Mesothelial cell of epicardium (in vitro differentiated cells): ENCODE measurements around the gene CDCP1. TPM values are rescaled to one million over a fixed set of nuclear protein-coding genes. Genes with fewer than 3 reads are reported as not detected.

Experiments
- DNase-seq, 2 experiments: peaks; one replicate each; pipeline ENCODE4 v3.0.0; 2021; ENCODE audit warnings: low spot score in 2 of 2; ENCODE audit not compliant: unreplicated experiment in 2 of 2
- H3K27ac Mint-ChIP-seq: 2 replicates; pipeline ENCODE4 v1.8.0; 2021; ENCODE audit warnings: mixed read lengths
- H3K27me3 Mint-ChIP-seq: 2 replicates; pipeline ENCODE4 v1.8.0; 2021; ENCODE audit warnings: low read depth, mixed read lengths
- H3K36me3 Mint-ChIP-seq: 2 replicates; pipeline ENCODE4 v1.8.0; 2021; ENCODE audit warnings: mixed read lengths
- H3K4me1 Mint-ChIP-seq: 2 replicates; pipeline ENCODE4 v1.8.0; 2021; ENCODE audit warnings: mixed read lengths
- H3K4me3 Mint-ChIP-seq: 2 replicates; pipeline ENCODE4 v1.8.0; 2021; ENCODE audit warnings: mild to moderate bottlenecking, moderate library complexity, mixed read lengths
- H3K9me3 Mint-ChIP-seq: 2 replicates; pipeline ENCODE4 v1.8.0; 2021; ENCODE audit warnings: mixed read lengths
- total RNA-seq: library from RNA; stranded (reverse); gene quantifications from 3 replicates; pipeline ENCODE4 v1.2.1, GENCODE V29; 2021
- TF ChIP-seq, protein P1 (sequence below): fragments of 200-600 bp; sonication (generic); IDR thresholded peaks from one replicate; pipeline ENCODE4 v1.5.0; 2021; ENCODE audit warnings: antibody characterized with exemption; ENCODE audit not compliant: unreplicated experiment

The CDCP1 gene
- total RNA-seq, 1 donor from 2014 or later = 1.3 TPM

DNA sequence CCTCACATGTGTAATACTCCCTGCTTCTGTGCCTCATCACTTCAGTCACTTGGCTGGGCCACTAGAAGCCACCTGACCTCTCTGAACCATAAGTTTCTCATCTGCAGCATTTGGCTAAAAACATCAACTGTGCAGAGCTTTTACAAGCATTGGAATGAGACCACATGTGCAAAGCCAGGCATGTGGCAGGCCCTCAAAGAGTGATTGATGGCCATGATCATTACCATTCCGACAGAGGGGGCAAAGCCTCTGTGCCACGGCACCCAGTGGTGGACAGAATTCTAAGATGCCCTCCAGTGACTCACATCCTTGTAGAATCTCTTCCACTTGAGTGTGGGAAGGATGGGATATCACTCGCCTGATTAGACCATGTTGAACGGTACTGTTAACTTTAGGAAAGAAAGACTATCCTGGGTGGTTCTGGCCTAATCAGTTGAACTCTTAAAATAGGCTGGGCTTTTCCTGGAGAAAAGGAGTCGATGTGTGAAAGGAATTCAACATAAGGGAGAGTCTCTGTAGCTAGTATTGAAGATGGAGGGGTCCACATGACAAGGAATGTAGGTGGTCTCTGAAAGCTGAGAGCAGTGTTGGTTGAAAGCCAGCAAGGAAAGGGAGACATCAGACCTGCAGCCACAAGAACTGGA, 13.5 kb downstream of the CDCP1 start:
- no peaks in the 10 kb centered on the region for H3K36me3 Mint-ChIP-seq
- no peak overlapping the region for H3K27ac Mint-ChIP-seq
- DNase-seq = no peak
- no peaks in the 10 kb centered on the region for H3K27me3 Mint-ChIP-seq
- H3K4me1 Mint-ChIP-seq = peaks cover 3% of the 10 kb centered on the region
- H3K4me3 Mint-ChIP-seq = no peak overlapping the region
- TF ChIP-seq, protein P1, sequence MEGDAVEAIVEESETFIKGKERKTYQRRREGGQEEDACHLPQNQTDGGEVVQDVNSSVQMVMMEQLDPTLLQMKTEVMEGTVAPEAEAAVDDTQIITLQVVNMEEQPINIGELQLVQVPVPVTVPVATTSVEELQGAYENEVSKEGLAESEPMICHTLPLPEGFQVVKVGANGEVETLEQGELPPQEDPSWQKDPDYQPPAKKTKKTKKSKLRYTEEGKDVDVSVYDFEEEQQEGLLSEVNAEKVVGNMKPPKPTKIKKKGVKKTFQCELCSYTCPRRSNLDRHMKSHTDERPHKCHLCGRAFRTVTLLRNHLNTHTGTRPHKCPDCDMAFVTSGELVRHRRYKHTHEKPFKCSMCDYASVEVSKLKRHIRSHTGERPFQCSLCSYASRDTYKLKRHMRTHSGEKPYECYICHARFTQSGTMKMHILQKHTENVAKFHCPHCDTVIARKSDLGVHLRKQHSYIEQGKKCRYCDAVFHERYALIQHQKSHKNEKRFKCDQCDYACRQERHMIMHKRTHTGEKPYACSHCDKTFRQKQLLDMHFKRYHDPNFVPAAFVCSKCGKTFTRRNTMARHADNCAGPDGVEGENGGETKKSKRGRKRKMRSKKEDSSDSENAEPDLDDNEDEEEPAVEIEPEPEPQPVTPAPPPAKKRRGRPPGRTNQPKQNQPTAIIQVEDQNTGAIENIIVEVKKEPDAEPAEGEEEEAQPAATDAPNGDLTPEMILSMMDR = no peak
- no peaks in the 10 kb centered on the region for H3K9me3 Mint-ChIP-seq

DNA sequence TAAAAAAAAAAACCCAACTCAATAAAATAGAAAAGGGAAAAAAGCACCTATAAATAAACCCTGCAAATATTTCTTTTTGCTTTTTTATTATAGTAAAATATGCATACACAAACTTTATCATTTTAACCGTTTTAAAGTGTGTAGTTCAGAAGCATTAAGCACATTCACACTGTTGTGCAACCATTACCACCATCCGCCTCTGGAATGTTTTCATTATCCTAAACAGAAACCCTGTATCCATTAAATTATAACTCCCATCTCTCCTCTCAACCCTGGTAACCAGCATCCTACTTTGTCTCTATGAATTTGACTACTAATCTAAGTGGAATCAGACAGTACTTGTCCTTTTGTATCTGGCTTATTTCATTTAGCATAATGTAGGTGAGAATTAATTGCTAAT, 15.0 kb downstream of the CDCP1 start:
- Mint-ChIP-seq H3K27ac (no peak overlapping the region), H3K4me1 (peaks cover 2% of the 10 kb centered on the region), H3K36me3 (no peaks in the 10 kb centered on the region), H3K27me3 (no peaks in the 10 kb centered on the region), H3K9me3 (no peaks in the 10 kb centered on the region), H3K4me3 (no peak overlapping the region)
- DNase-seq = no peak
- TF ChIP-seq, protein P1 = no peak

DNA sequence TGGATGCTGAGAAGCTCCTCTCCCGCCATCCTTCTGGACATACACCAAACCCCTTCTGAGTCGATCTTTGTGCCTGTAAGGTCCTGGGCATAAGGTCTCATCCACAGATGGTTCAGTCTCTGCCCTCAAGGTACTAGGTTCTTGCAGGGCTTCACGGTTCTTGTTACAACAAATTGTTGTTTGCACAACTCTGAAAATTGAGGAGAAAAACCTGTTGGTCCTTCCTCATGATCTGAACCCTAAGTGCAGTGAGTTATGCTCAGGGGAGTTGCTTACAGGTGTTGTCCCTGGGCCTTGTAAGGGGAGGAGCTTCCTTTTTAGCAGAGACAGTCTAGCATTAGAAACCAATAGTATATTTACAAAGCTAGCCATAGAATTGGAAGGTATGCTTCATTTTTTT, 15.7 kb downstream of the CDCP1 start:
- H3K4me3 Mint-ChIP-seq = no peak overlapping the region
- TF ChIP-seq, protein P1 = no peak
- H3K27me3 Mint-ChIP-seq = no peaks in the 10 kb centered on the region
- no peaks in the 10 kb centered on the region for H3K9me3 Mint-ChIP-seq
- H3K4me1 Mint-ChIP-seq = no peaks in the 10 kb centered on the region
- H3K36me3 Mint-ChIP-seq = no peaks in the 10 kb centered on the region
- no peak for DNase-seq
- no peak overlapping the region for H3K27ac Mint-ChIP-seq

DNA sequence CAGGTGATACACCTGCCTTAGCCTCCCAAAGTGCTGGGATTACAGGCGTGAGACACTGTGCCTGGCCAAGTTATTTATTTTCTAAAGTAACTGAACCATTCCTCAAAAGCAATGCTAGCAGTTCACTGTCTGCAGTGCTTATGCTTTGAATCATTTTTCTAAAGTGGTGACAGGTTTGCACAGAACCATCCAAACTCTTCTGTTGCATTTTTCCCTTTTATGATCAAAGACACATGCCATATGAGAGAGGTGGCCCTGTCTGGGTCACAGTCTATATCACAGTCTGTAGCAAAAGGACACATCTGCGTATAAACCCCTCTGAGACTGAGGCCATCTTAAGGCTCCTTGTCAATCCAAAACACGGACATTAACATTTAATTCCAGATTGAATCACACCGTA, 17.2 kb downstream of the CDCP1 start:
- DNase-seq = no peak
- H3K36me3 Mint-ChIP-seq = no peaks in the 10 kb centered on the region
- H3K9me3 Mint-ChIP-seq = no peaks in the 10 kb centered on the region
- TF ChIP-seq, protein P1 = no peak
- no peak overlapping the region for H3K27ac Mint-ChIP-seq
- H3K27me3 Mint-ChIP-seq = no peaks in the 10 kb centered on the region
- H3K4me1 Mint-ChIP-seq = no peaks in the 10 kb centered on the region
- H3K4me3 Mint-ChIP-seq = no peak overlapping the region

DNA sequence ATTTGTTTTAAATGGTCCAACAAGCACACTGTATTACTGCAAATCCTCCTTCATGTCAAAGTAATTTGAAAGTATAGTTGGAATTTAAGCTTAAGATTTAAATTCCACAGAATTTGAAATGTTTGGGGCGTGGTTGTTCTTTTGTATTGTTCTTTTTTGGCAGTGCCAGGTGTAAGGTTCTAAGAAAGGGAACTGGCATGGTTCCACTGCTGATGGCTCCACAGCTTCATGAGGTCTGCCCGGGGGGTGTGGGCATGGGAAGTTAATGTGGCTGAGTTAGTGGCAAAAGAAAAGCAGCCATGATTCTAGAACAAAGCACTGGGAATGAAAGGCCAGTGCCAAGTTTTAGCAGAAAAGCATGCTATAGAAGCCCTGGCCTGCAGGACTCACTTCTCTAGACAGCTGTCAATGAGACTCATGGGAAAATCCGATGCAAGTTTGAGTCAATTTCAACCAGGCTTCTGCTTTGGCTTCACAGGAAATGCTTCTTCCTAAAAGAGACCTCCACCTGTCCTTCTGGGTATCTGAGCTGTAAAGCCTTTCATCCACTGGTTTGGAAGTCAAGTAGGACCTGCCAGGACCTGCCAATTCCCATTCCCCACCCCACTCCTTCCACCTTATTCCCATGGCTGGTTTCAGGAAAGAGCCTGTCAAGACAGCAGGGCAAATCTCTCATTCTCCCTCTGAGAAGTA, 18.9 kb downstream of the CDCP1 start:
- no peaks in the 10 kb centered on the region for H3K27me3 Mint-ChIP-seq
- TF ChIP-seq, protein P1 = no peak
- H3K4me1 Mint-ChIP-seq = peaks cover 3% of the 10 kb centered on the region
- H3K27ac Mint-ChIP-seq = no peak overlapping the region
- H3K4me3 Mint-ChIP-seq = no peak overlapping the region
- H3K9me3 Mint-ChIP-seq = no peaks in the 10 kb centered on the region
- H3K36me3 Mint-ChIP-seq = no peaks in the 10 kb centered on the region
- DNase-seq = no peak
